Endothelial cell of umbilical vein (primary cell): ENCODE measurements around the gene AUTS2. TPM values are rescaled to one million over a fixed set of nuclear protein-coding genes. Genes with fewer than 3 reads are reported as not detected.

Experiments
- BruUV-seq: library from RNA; stranded (reverse); fragments of 400-500 nt; replicated peaks from 2 replicates; lab custom pipeline; 2021; lab: Mats Ljungman, UMichigan
- CTCF ChIA-PET: fragments of 300-600, 350-600 bp; sonication (Branson Sonifier 250); formaldehyde crosslinking; loops from one replicate; lab custom pipeline; 2021; ENCODE audit warnings: antibody characterized with exemption, inconsistent platforms; lab: Charles Lee
- POLR2A ChIA-PET: fragments of 300-600, 350-600 bp; sonication (Branson Sonifier 250); formaldehyde crosslinking; loops from one replicate; lab custom pipeline; 2021; ENCODE audit warnings: antibody characterized with exemption, inconsistent platforms; lab: Charles Lee
- DNase-seq: peaks from one replicate; pipeline ENCODE4 v3.0.0-alpha.2; 2011; ENCODE audit warnings: low read depth, low spot score
- FAIRE-seq: peaks from 2 replicates; lab custom pipeline; 2011; peaks lifted over from hg19 to GRCh38; lab: Jason Lieb, UNC
- H2AFZ ChIP-seq: 2 replicates; pipeline ENCODE4 v1.6.0; 2012; ENCODE audit warnings: low read depth, low read length, control low read depth, inconsistent platforms
- H3K27ac ChIP-seq: 2 replicates; pipeline ENCODE4 v1.5.1; 2011; ENCODE audit warnings: low read depth, mild to moderate bottlenecking, control low read depth, low read length, moderate library complexity; ENCODE audit not compliant: insufficient read depth
- H3K27me3 ChIP-seq, 2 experiments: 2 replicates each; pipeline versions ENCODE4 v1.6.0 to v1.6.1; 2011; ENCODE audit warnings: low read length in 2 of 2, mixed read lengths in 1 of 2; ENCODE audit not compliant: control insufficient read depth in 2 of 2, insufficient read depth in 2 of 2
- H3K36me3 ChIP-seq, 2 experiments: 2 replicates in 1 of 2; 3 replicates in 1 of 2; pipeline ENCODE4 v1.5.1; 2011; ENCODE audit warnings: low read length in 2 of 2, mild to moderate bottlenecking in 1 of 2, moderate library complexity in 1 of 2; ENCODE audit not compliant: control insufficient read depth in 2 of 2, insufficient read depth in 2 of 2; ENCODE audit errors: extremely low read depth in 1 of 2
- H3K4me1 ChIP-seq: 3 replicates; pipeline ENCODE4 v1.5.1; 2011; ENCODE audit warnings: mild to moderate bottlenecking, low read length; ENCODE audit not compliant: control insufficient read depth, insufficient read depth; ENCODE audit errors: extremely low read depth
- H3K4me2 ChIP-seq: 2 replicates; pipeline ENCODE4 v1.6.1; 2011; ENCODE audit warnings: low read length, control low read depth, mixed read lengths; ENCODE audit not compliant: insufficient read depth
- H3K4me3 ChIP-seq, 3 experiments: fragments of 200-600 bp in 1 of 3; sonication (generic), shearing (Covaris generic) in 1 of 3; replicated peaks in 1 of 3; 2 replicates each; pipeline ENCODE4 v1.5.1; 2011 to 2016; ENCODE audit warnings: control low read depth in 3 of 3, low read length in 3 of 3, mild to moderate bottlenecking in 2 of 3, inconsistent platforms in 1 of 3, low read depth in 1 of 3, moderate library complexity in 1 of 3; ENCODE audit not compliant: insufficient read depth in 1 of 3
- H3K79me2 ChIP-seq: 2 replicates; pipeline ENCODE4 v1.6.0; 2012; ENCODE audit warnings: low read length, inconsistent platforms; ENCODE audit not compliant: control insufficient read depth, insufficient read depth
- H3K9ac ChIP-seq: replicated peaks from 2 replicates; pipeline ENCODE3; 2011; ENCODE audit warnings: low read length, control low read depth; ENCODE audit not compliant: insufficient read depth; ENCODE audit errors: extremely low read depth
- H3K9me1 ChIP-seq: replicated peaks from 3 replicates; pipeline ENCODE4 v1.6.0; 2011; ENCODE audit warnings: mild to moderate bottlenecking, low read length; ENCODE audit not compliant: control insufficient read depth, insufficient read depth; ENCODE audit errors: extremely low read depth
- H3K9me3 ChIP-seq: replicated peaks from 2 replicates; pipeline ENCODE4 v1.5.1; 2012; ENCODE audit warnings: low read length, inconsistent platforms; ENCODE audit not compliant: control insufficient read depth, insufficient read depth
- H4K20me1 ChIP-seq: replicated peaks from 2 replicates; pipeline ENCODE3; 2011; ENCODE audit warnings: mild to moderate bottlenecking, low read length; ENCODE audit not compliant: control insufficient read depth, insufficient read depth; ENCODE audit errors: extremely low read depth
- EZH2 ChIP-seq: IDR thresholded peaks from 2 replicates; pipeline ENCODE4 v1.6.1; 2012; ENCODE audit warnings: borderline replicate concordance, low read depth, mild to moderate bottlenecking, moderate library complexity, low read length, inconsistent platforms; ENCODE audit not compliant: severe bottlenecking
- FOS ChIP-seq: IDR thresholded peaks from 2 replicates; pipeline ENCODE4 v1.6.1; 2011; ENCODE audit warnings: mild to moderate bottlenecking, low read length, moderate library complexity, borderline replicate concordance; ENCODE audit not compliant: insufficient read depth
- GATA2 ChIP-seq: IDR thresholded peaks from 2 replicates; pipeline ENCODE4 v1.7.0; 2011; ENCODE audit warnings: low read depth, mild to moderate bottlenecking, moderate library complexity, mixed read lengths, low read length; ENCODE audit not compliant: insufficient read length, insufficient read depth
- JUN ChIP-seq: IDR thresholded peaks from 2 replicates; pipeline ENCODE4 v1.6.1; 2011; ENCODE audit warnings: borderline replicate concordance, low read depth; ENCODE audit not compliant: insufficient read length, insufficient read depth
- MYC ChIP-seq: IDR thresholded peaks from one replicate; pipeline ENCODE4 v1.6.1; 2011; ENCODE audit warnings: mild to moderate bottlenecking, low read depth, low read length
- POLR2A ChIP-seq: IDR thresholded peaks from 2 replicates; pipeline ENCODE4 v1.6.1; 2012; ENCODE audit warnings: low read depth, mild to moderate bottlenecking, control low read depth, low read length
- POLR2AphosphoS5 ChIP-seq: IDR thresholded peaks from 2 replicates; pipeline ENCODE4 v1.6.1; 2012; ENCODE audit warnings: low read depth, mild to moderate bottlenecking, control low read depth, low read length, moderate library complexity; ENCODE audit not compliant: insufficient read depth
- dilution Hi-C: fragments of 300-500 bp; cut with MboI; formaldehyde crosslinking; loops from one replicate; pipeline ENCODE4 v1.15.0; 2019; ENCODE audit warnings: low sequenced_read_pairs; ENCODE audit not compliant: extremely low pct_ligation_motif_present
- intact Hi-C: fragments of 100-400 bp; cut with micrococcal nuclease; formaldehyde crosslinking; loops from one replicate; pipeline ENCODE4 v1.10.0; 2022
- polyA plus RNA-seq, 4 experiments: library from polyadenylated mRNA; depleted of rRNA in 3 of 4; stranded (reverse) in 3 of 4; unstranded in 1 of 4; fragments of >200 nt; gene quantifications; 2 replicates each; pipeline versions ENCODE4 v1.2.1 to v1.2.3, GENCODE V29; 2011 to 2012; ENCODE audit warnings: missing spikeins in 1 of 4
- total RNA-seq: library from RNA; stranded (reverse); gene quantifications from 2 replicates; pipeline ENCODE4 v1.2.3, GENCODE V29; 2021
- TF ChIP-seq, protein P1 (sequence below): IDR thresholded peaks from 2 replicates; pipeline ENCODE4 v1.6.1; 2011; ENCODE audit not compliant: insufficient read depth, insufficient read length
- TF ChIP-seq, protein P2 (sequence below), 2 donors: IDR thresholded peaks; 1 replicate in 1 of 2; 2 replicates in 1 of 2; pipeline ENCODE4 v1.5.1; 2011; ENCODE audit warnings: low read length in 2 of 2, mild to moderate bottlenecking in 2 of 2, moderate library complexity in 2 of 2, control low read depth in 1 of 2, inconsistent platforms in 1 of 2, low read depth in 1 of 2; ENCODE audit not compliant: insufficient read depth in 1 of 2; ENCODE audit errors: extremely low read depth in 1 of 2

Gene AUTS2
- total and polyA plus RNA-seq, 2 donors (not counting 3 experiments of a cell fraction or from before 2014, with no cell fraction given), result 0.59 to 8.0 TPM

DNA sequence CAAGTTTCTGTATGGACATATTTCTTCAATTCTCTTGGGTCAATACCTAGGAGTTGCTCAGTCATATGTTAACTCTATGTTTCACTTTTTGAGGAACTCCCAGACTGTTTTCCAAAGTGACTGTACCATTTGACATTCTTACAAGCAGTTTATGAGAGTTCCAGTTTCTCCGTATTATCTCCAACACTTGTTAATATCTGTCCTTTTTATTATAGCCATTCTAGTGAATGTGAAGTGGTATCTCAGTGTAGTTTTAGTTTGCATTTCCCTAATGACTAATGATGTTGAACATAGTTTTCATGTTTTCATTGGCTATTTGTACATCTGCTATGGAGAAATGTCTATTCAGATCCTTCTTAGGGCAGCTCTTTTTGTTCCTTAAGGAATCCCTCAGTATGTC is 1002.7 kb downstream of the AUTS2 start:
- intact Hi-C loops, result no loop called here

More for the DNA sequence above, 1002.7 kb downstream of the AUTS2 start:
- no peaks in the 10 kb centered on the region for H3K27me3 ChIP-seq
- H3K27ac ChIP-seq, result no peak overlapping the region
- H2AFZ ChIP-seq, result no peak overlapping the region
- dilution Hi-C loops, result no loop called here
- no peaks in the 10 kb centered on the region for H3K9me1 ChIP-seq
- no peak overlapping the region for H3K9ac ChIP-seq
- H3K4me2 ChIP-seq, result no peak overlapping the region
- BruUV-seq, result no TSS peak
- H3K4me3 ChIP-seq, result no peak overlapping the region
- POLR2A ChIA-PET, result no interaction called here
- CTCF ChIA-PET, result no interaction called here
- no peak for FAIRE-seq
- no peaks in the 10 kb centered on the region for H3K36me3 ChIP-seq
- TF ChIP-seq FOS (no peak), MYC (no peak), GATA2 (no peak), JUN (no peak), POLR2AphosphoS5 (no peak), POLR2A (no peak), EZH2 (no peak)
- TF ChIP-seq, protein P1, sequence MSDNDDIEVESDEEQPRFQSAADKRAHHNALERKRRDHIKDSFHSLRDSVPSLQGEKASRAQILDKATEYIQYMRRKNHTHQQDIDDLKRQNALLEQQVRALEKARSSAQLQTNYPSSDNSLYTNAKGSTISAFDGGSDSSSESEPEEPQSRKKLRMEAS, result no peak
- TF ChIP-seq, protein P2, sequence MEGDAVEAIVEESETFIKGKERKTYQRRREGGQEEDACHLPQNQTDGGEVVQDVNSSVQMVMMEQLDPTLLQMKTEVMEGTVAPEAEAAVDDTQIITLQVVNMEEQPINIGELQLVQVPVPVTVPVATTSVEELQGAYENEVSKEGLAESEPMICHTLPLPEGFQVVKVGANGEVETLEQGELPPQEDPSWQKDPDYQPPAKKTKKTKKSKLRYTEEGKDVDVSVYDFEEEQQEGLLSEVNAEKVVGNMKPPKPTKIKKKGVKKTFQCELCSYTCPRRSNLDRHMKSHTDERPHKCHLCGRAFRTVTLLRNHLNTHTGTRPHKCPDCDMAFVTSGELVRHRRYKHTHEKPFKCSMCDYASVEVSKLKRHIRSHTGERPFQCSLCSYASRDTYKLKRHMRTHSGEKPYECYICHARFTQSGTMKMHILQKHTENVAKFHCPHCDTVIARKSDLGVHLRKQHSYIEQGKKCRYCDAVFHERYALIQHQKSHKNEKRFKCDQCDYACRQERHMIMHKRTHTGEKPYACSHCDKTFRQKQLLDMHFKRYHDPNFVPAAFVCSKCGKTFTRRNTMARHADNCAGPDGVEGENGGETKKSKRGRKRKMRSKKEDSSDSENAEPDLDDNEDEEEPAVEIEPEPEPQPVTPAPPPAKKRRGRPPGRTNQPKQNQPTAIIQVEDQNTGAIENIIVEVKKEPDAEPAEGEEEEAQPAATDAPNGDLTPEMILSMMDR (IDR thresholded peaks at IDR 0.05; ENCODE audit: extremely low read depth in 1 of 2, insufficient read depth in 1 of 2, low read depth in 1 of 2, low read length in 2 of 2), result no peak
- H3K79me2 ChIP-seq, result no peaks in the 10 kb centered on the region
- no peaks in the 10 kb centered on the region for H3K4me1 ChIP-seq
- DNase-seq, result no peak
- H3K9me3 ChIP-seq, result peaks cover 2% of the 10 kb centered on the region
- no peaks in the 10 kb centered on the region for H4K20me1 ChIP-seq
